Gastroesophageal sphincter (tissue), 4 donors: ENCODE results near the gene NPL. TPM values are rescaled to one million over a fixed set of nuclear protein-coding genes. Genes with fewer than 3 reads are reported as not detected.

Experiments
- ATAC-seq: fragments of 150-250 bp; one replicate; pipeline ENCODE4 v1.9.1; 2016; ENCODE audit warnings: mild to moderate bottlenecking, moderate library complexity
- H3K27ac ChIP-seq, 4 donors: fragments of 200-600 bp; sonication (generic) in 3 of 4; 1 replicate in 3 of 4; 2 replicates in 1 of 4; pipeline ENCODE4 v1.5.1; 2016 to 2019
- H3K27me3 ChIP-seq: fragments of 200-600 bp; sonication (generic); one replicate; pipeline ENCODE4 v1.5.1; 2019
- H3K36me3 ChIP-seq, 2 donors: fragments of 200-600 bp; sonication (generic); one replicate each; pipeline ENCODE4 v1.5.1; 2019; ENCODE audit warnings: control low read depth in 1 of 2
- H3K4me1 ChIP-seq, 3 donors: fragments of 200-600 bp; sonication (generic); 1 replicate in 2 of 3; 2 replicates in 1 of 3; pipeline ENCODE4 v1.5.1; 2016 to 2019; ENCODE audit warnings: control low read depth in 2 of 3
- H3K4me3 ChIP-seq, 2 donors: fragments of 200-600 bp; sonication (generic); one replicate each; pipeline ENCODE4 v1.5.1; 2019; ENCODE audit warnings: mild to moderate bottlenecking in 1 of 2, moderate library complexity in 1 of 2
- H3K9me3 ChIP-seq, 3 donors: fragments of 200-600 bp; sonication (generic); one replicate each; pipeline ENCODE4 v1.5.1; 2017 to 2019; ENCODE audit warnings: control low read depth in 2 of 3
- CTCF ChIP-seq, 4 experiments: fragments of 200-600 bp in 2 of 4; fragments of 450-650 bp in 2 of 4; sonication (generic) in 1 of 4; IDR thresholded peaks; one replicate each; pipeline ENCODE4 v1.5.1; 2017 to 2019; ENCODE audit warnings: antibody characterized with exemption in 4 of 4, mild to moderate bottlenecking in 2 of 4, moderate library complexity in 2 of 4
- EP300 ChIP-seq: sonication (generic); formaldehyde crosslinking; IDR thresholded peaks from one replicate; pipeline ENCODE4 v1.6.1; 2017; ENCODE audit warnings: antibody characterized with exemption, mild to moderate bottlenecking
- POLR2A ChIP-seq, 2 donors: fragments of 450-650 bp; IDR thresholded peaks; one replicate each; pipeline ENCODE4 v1.6.1; 2017; ENCODE audit warnings: antibody characterized with exemption in 2 of 2, mild to moderate bottlenecking in 2 of 2, moderate library complexity in 1 of 2
- POLR2AphosphoS5 ChIP-seq: sonication (generic); formaldehyde crosslinking; IDR thresholded peaks from one replicate; pipeline ENCODE4 v1.6.1; 2017; ENCODE audit warnings: antibody characterized with exemption
- WGBS, 2 donors: methylation state at CpG; one replicate each; pipeline ENCODE4 v1.1.5; 2018; ENCODE audit warnings: low coverage in 1 of 2; 5-methylcytosine and 5-hydroxymethylcytosine counted together
- total RNA-seq, 4 donors: library from RNA; depleted of rRNA; stranded (reverse); fragments of >200 nt; gene quantifications; one replicate each; pipeline ENCODE4 v1.1.0, GENCODE V29; 2016

Gene NPL
- total RNA-seq, 4 donors from 2014 or later: 6.8 to 10.2 (median 7.9) TPM

GRCh38 chr1:182754087-182754486 lies 35.5 kb upstream of the NPL start:
- no peak for ATAC-seq
- TF ChIP-seq POLR2AphosphoS5 (no peak), CTCF (IDR thresholded peaks at IDR 0.05) (no peak), POLR2A (IDR thresholded peaks at IDR 0.05) (no peak), EP300 (no peak)
- no peaks in the 10 kb centered on the region for H3K4me1 ChIP-seq
- no peaks in the 10 kb centered on the region for H3K9me3 ChIP-seq
- no peaks in the 10 kb centered on the region for H3K27me3 ChIP-seq
- no peak overlapping the region for H3K27ac ChIP-seq
- H3K4me3 ChIP-seq: no peak overlapping the region
- no peaks in the 10 kb centered on the region for H3K36me3 ChIP-seq
- 75 to 86% methylated on average over 2 to 6 of the region's 7 CpGs for WGBS, 2 donors

- WGBS, 2 donors: 66 to 75% methylated on average over 2 of the region's 4 CpGs
- Histone ChIP-seq H3K36me3 (no peaks in the 10 kb centered on the region), H3K4me1 (no peaks in the 10 kb centered on the region), H3K27me3 (no peaks in the 10 kb centered on the region), H3K9me3 (no peaks in the 10 kb centered on the region), H3K27ac (no peak overlapping the region), H3K4me3 (no peak overlapping the region)
- TF ChIP-seq POLR2AphosphoS5 (no peak), POLR2A (IDR thresholded peaks at IDR 0.05) (no peak), CTCF (IDR thresholded peaks at IDR 0.05) (no peak), EP300 (no peak)
- no peak for ATAC-seq
Observed at GRCh38 chr1:182754543-182755314, 34.8 kb upstream of the NPL start.

GRCh38 chr1:182755632-182756031 lies 33.9 kb upstream of the NPL start:
- Histone ChIP-seq H3K27me3 (no peaks in the 10 kb centered on the region), H3K4me1 (no peaks in the 10 kb centered on the region), H3K36me3 (no peaks in the 10 kb centered on the region), H3K4me3 (no peak overlapping the region), H3K9me3 (no peaks in the 10 kb centered on the region), H3K27ac (no peak overlapping the region)
- TF ChIP-seq POLR2AphosphoS5 (no peak), POLR2A (IDR thresholded peaks at IDR 0.05) (no peak), CTCF (IDR thresholded peaks at IDR 0.05) (no peak), EP300 (no peak)
- no peak for ATAC-seq

- Histone ChIP-seq H3K9me3 (no peaks in the 10 kb centered on the region), H3K36me3 (no peaks in the 10 kb centered on the region), H3K4me1 (no peaks in the 10 kb centered on the region), H3K27me3 (no peaks in the 10 kb centered on the region), H3K27ac (no peak overlapping the region), H3K4me3 (no peak overlapping the region)
- ATAC-seq: no peak
- TF ChIP-seq POLR2AphosphoS5 (no peak), POLR2A (IDR thresholded peaks at IDR 0.05) (no peak), EP300 (no peak), CTCF (IDR thresholded peaks at IDR 0.05) (no peak)
Observed at GRCh38 chr1:182756423-182756822, 33.1 kb upstream of the NPL start.
